GM13976 (cell line): Measurements from ENCODE around the gene AMOTL1.

ENCODE experiments used
- DNase-seq: peaks from one replicate; pipeline ENCODE4 v3.0.0; 2012; ENCODE audit warnings: low spot score
- in situ Hi-C: fragments of 300-500 bp; cut with MboI; formaldehyde crosslinking; loops from one replicate; pipeline ENCODE4 v1.12.0; 2022; ENCODE audit warnings: low sequenced_read_pairs, mixed read lengths, inconsistent platforms; ENCODE audit not compliant: unreplicated experiment
- TF ChIP-seq, protein P1 (sequence below): IDR thresholded peaks from 2 replicates; pipeline ENCODE4 v1.5.1; 2012; ENCODE audit warnings: borderline replicate concordance, mild to moderate bottlenecking; ENCODE audit not compliant: insufficient read depth; ENCODE audit errors: extremely low read depth, missing control alignments, control extremely low read depth

Gene AMOTL1

DNA sequence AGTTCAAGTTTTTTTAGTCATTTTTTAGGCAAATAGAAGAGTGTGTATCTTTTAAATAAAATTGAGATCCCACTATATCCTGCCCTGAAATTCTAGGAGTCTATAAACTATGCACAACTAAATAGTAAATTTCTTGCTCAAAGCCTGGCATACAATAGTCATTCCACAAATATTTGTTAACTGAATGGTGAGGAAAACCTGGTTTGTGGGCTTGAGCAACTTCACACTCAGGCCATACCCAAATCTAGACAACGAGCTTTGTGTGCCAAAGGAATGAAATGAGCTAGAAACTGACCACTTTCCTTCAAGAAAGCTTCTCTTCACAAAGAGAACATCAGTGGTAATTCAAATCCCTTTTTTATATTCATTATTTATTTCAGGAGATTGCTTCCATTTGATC lies 39.6 kb upstream of the AMOTL1 start:
- TF ChIP-seq, protein P1, sequence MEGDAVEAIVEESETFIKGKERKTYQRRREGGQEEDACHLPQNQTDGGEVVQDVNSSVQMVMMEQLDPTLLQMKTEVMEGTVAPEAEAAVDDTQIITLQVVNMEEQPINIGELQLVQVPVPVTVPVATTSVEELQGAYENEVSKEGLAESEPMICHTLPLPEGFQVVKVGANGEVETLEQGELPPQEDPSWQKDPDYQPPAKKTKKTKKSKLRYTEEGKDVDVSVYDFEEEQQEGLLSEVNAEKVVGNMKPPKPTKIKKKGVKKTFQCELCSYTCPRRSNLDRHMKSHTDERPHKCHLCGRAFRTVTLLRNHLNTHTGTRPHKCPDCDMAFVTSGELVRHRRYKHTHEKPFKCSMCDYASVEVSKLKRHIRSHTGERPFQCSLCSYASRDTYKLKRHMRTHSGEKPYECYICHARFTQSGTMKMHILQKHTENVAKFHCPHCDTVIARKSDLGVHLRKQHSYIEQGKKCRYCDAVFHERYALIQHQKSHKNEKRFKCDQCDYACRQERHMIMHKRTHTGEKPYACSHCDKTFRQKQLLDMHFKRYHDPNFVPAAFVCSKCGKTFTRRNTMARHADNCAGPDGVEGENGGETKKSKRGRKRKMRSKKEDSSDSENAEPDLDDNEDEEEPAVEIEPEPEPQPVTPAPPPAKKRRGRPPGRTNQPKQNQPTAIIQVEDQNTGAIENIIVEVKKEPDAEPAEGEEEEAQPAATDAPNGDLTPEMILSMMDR: no peak
- no peak for DNase-seq
- in situ Hi-C loops: no loop called here

DNA sequence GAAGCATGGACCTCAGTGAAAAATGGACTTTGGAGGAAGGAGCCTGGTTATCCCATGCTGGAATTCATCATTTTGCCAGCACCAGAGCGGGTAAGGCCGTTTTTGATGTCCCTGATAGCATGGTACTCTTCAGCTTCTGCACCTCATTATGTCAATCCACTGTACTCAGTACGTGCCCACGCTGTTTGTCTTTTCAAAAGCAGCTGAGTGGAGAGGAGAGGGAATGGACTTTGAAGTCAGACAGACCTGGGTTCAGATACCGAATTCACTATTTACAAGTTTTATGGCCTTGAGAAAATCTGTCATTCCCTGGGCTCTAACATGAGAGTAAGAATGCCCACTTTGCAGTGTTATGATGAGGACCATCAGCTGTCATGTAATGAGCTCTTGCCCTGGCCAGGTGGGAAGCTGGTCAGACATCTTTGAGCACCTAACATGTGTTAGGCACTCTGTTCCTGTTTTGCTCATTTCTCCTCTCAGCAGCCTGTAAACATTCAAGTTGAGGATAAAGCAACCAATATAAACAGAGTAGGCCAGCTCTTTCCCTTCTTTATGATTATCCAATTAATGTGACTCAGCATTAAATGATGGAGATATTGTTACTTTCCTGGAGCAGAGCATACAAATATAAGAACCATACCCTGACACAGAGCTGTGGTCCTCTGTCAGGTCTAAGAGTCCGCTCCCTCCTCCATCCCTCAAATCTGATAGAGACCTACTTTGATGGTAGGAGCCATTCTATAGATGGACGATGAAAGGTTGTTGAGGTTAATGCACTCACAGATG lies 39.0 kb upstream of the AMOTL1 start:
- TF ChIP-seq, protein P1: no peak
- in situ Hi-C loops: no loop called here
- DNase-seq: no peak

DNA sequence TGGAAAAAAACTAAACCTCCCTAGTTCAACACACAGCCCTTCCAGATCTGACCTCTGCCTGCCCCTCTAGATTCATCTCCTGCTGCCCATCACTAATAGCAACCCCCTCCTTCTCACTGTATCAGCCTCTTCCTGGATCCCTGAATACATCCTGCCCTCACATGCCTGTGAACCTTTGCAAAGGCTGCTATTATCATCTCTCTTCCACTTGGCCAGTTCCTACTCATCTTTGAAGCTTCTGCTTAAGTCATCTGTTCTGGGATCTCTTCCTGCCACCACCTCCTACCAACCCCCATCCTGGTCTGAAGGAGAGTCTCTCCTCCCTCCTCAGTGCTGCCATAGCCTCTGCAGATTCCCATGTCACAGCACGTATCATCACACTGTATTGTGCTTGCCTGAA lies 38.0 kb upstream of the AMOTL1 start:
- no peak for DNase-seq
- TF ChIP-seq, protein P1: no peak
- in situ Hi-C loops: no loop called here

DNA sequence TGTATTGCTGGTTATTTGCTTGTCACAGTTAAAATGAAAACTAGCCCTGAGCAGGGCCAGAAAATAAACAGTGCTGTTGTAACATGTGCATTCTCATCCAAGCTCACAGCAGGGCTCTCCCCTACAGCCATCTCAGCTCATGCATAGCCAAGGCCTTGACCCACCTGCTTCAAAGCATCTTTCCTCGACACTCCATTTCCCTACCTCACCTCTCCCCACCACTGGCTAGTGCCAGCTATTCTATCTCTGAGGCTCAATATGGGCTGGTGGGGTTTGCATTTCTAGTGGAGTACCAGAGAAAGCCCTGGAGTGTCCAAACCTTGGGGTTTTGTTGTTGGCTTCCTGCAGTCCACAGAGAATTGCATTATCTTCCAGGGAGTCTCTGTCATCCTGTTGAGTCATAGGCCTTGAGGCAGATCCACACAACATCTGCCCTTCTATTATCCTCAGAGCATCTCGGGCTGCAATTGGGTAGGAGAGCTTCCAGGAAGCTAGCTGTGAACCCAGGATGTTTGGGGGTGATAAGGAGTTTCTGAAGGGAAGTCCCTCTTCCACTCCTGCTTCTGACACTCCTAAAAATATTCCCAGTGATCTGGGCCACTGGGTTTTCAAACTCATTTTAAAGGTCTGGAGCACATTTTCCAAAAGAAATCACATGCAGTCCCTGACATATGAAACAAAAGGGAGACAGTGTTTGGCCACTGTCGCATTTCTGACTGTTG lies 36.1 kb upstream of the AMOTL1 start:
- no peak for DNase-seq
- TF ChIP-seq, protein P1: no peak
- in situ Hi-C loops: no loop called here

DNA sequence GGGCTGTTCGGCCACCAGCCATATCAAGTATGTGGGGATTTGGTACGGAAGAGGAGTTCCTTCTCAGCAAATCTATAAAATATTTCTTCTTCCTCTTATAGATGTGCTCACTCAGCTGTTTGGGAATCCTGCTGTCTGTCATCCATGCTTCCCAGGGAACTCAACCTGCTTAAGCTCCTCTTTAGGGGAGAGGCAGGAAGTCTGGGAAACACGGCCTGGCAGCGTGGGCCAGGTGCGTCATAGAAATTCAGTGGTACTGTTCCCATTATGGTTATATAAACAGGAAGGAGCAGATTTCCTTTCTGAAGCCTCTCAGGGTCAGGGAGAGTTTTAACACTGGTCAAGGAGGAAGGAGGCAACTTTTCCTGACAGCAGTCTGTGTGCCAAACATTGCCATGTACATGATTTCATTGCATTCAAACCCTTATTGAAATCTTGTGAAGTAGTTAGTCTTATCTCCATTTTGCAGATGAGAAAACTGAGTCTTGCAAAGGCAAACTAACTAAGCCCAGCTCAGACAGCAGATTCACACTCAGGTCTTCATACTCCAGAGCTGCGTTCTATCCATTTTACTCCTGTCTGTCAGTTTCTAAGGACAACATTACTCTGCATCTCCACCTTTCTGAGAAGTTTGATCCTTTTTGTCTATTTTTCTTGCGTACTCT lies 35.4 kb upstream of the AMOTL1 start:
- in situ Hi-C loops: no loop called here
- no peak for DNase-seq
- TF ChIP-seq, protein P1: no peak

DNA sequence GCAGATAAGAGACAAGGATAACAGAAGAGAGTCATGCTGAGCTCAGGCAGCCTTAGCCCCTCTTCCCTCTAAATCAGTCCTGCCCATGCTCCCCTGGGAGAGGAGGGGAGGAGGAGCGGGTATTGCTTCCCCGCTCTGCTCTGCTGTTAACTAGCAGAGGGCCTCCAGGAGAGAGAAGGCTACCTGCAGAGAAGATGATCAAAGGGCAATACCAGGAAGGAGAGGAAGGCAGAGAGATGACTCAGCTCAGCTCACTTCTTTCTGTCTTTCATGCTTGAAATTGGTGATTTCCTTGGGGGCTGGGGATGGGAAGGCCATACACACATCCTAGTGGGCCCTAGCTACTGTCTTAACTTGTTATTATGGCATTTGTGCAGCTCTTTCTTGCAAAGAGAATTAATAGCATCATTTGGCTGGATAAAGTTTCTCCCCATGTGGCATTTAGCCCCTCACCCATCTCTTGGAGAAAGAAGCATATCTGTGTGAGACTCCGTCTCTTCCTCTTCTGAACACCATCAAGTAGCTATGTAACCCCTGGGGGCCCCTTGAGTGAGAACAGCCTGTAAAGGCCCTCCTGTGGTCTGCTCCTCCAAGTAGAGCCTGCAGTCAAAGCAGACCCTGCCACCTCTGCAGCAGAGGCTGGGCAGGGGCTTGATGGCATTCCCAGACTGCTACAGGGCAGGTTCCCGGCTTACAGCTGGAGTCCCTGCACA lies 33.4 kb upstream of the AMOTL1 start:
- in situ Hi-C loops: no loop called here
- TF ChIP-seq, protein P1: no peak
- no peak for DNase-seq
